ENCODE results near the gene P4HA1. TPM values are rescaled to one million over a fixed set of nuclear protein-coding genes. Genes with fewer than 3 reads are reported as not detected.

P4HA1 gene
- total and polyA plus RNA-seq, 3 donors from 2014 or later: 19.0 to 28.1 (median 20.2) TPM

- Histone ChIP-seq H3K4me1 (no peaks in the 10 kb centered on the region), H3K36me3 (ENCODE audit: low read depth, missing control alignments) (no peaks in the 10 kb centered on the region), H3K4me3 (no peak overlapping the region), H3K27me3 (no peaks in the 10 kb centered on the region), H3K27ac (no peak overlapping the region), H3K9me3 (no peaks in the 10 kb centered on the region)
- no peak for DNase-seq
- intact Hi-C loops (cut with DNase I; ENCODE audit: low total_unique reads): no loop called here
- 72 to 92% methylated on average over 3 of the region's 3 CpGs for WGBS, 2 donors
- no peak for TF ChIP-seq POLR2A (IDR thresholded peaks at IDR 0.05)
- TF ChIP-seq, protein P1, sequence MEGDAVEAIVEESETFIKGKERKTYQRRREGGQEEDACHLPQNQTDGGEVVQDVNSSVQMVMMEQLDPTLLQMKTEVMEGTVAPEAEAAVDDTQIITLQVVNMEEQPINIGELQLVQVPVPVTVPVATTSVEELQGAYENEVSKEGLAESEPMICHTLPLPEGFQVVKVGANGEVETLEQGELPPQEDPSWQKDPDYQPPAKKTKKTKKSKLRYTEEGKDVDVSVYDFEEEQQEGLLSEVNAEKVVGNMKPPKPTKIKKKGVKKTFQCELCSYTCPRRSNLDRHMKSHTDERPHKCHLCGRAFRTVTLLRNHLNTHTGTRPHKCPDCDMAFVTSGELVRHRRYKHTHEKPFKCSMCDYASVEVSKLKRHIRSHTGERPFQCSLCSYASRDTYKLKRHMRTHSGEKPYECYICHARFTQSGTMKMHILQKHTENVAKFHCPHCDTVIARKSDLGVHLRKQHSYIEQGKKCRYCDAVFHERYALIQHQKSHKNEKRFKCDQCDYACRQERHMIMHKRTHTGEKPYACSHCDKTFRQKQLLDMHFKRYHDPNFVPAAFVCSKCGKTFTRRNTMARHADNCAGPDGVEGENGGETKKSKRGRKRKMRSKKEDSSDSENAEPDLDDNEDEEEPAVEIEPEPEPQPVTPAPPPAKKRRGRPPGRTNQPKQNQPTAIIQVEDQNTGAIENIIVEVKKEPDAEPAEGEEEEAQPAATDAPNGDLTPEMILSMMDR (IDR thresholded peaks at IDR 0.05): no peak
Measured at GRCh38 chr10:73134727-73135126, 38.1 kb upstream of the P4HA1 start.

DNA sequence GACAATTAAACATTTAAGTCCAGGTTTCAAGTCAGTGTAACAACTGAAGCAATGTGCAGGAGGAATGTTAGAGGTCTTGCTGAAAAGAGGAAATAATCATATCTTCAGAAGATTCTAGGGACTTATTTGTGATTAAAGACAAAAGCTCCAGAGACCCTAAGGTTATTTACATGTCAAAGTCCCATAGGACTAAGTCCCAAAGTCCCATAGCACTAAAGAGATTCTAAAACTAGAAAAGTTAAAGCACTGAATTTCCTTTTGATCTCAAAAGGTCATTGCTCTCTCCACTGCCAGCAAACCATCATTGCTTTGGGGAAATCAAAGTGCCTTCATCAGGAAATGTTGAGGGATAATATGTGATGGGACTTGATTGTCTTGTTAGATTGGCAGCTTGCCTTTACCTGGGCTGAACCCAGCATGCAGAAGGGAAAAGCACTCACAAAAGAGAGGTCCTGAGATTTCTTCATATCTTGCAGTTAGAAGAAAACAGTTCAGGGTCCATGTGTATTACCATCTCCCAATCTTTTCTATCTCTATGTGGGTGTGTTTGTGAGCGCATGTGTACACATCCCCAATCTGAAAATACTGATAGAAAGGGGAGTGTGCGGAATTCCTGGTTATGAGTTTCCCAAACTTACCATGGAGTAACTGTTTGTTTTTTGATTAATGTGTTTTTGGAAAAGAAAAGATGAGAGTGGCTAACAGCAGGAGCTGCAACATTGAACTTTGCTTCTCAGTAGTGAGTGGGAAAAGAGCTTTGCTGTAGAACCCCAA, 35.4 kb upstream of the P4HA1 start:
- no peaks in the 10 kb centered on the region for H3K36me3 ChIP-seq (ENCODE audit: low read depth, missing control alignments)
- TF ChIP-seq POLR2A (IDR thresholded peaks at IDR 0.05): no peak
- TF ChIP-seq, protein P1 (IDR thresholded peaks at IDR 0.05): no peak

DNA sequence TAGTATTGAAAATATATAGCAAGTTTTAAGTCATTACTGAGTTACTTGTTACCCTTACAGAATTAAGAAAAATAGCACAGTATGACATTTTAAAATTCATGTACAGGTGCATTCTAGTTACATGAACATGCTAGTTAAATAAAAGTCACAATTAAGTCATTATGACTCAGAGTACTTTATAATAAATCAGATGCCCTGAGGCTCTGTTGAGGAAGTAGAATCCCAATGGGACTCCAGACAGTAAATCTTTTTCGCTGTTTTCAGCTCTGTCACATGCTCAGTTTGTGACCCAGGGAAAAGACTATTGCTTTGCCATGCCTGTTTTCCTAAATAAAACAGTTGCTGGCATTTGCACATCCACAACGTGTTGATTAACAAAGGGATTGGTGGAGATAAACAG, 34.6 kb upstream of the P4HA1 start:
- no peaks in the 10 kb centered on the region for H3K27me3 ChIP-seq
- H3K4me1 ChIP-seq: no peaks in the 10 kb centered on the region
- DNase-seq: no peak
- no peak for TF ChIP-seq POLR2A (IDR thresholded peaks at IDR 0.05)
- TF ChIP-seq, protein P1 (IDR thresholded peaks at IDR 0.05): no peak
- H3K36me3 ChIP-seq (ENCODE audit: low read depth, missing control alignments): no peaks in the 10 kb centered on the region
- intact Hi-C loops (cut with DNase I; ENCODE audit: low total_unique reads): no loop called here
- WGBS, 2 donors: 75 to 79% methylated on average over 2 of the region's 2 CpGs
- no peak overlapping the region for H3K27ac ChIP-seq
- no peak overlapping the region for H3K4me3 ChIP-seq
- H3K9me3 ChIP-seq: no peaks in the 10 kb centered on the region

More for the DNA sequence above, 35.4 kb upstream of the P4HA1 start:
- Histone ChIP-seq H3K27ac (no peak overlapping the region), H3K4me3 (no peak overlapping the region), H3K4me1 (no peaks in the 10 kb centered on the region), H3K27me3 (no peaks in the 10 kb centered on the region), H3K9me3 (no peaks in the 10 kb centered on the region)
- no peak for DNase-seq
- intact Hi-C loops (cut with DNase I; ENCODE audit: low total_unique reads): no loop called here
- 93 to 100% methylated on average over 2 of the region's 2 CpGs for WGBS, 2 donors

GRCh38 chr10:73126343-73126742, 29.7 kb upstream of the P4HA1 start:
- Histone ChIP-seq H3K27me3 (no peaks in the 10 kb centered on the region), H3K27ac (no peak overlapping the region), H3K36me3 (ENCODE audit: low read depth, missing control alignments) (no peaks in the 10 kb centered on the region), H3K9me3 (no peaks in the 10 kb centered on the region), H3K4me1 (no peaks in the 10 kb centered on the region), H3K4me3 (no peak overlapping the region)
- 88 to 92% methylated on average over 2 of the region's 2 CpGs for WGBS, 2 donors
- TF ChIP-seq POLR2A (IDR thresholded peaks at IDR 0.05): no peak
- TF ChIP-seq, protein P1 (IDR thresholded peaks at IDR 0.05): no peak
- no peak for DNase-seq
- intact Hi-C loops (cut with DNase I; ENCODE audit: low total_unique reads): no loop called here

DNA sequence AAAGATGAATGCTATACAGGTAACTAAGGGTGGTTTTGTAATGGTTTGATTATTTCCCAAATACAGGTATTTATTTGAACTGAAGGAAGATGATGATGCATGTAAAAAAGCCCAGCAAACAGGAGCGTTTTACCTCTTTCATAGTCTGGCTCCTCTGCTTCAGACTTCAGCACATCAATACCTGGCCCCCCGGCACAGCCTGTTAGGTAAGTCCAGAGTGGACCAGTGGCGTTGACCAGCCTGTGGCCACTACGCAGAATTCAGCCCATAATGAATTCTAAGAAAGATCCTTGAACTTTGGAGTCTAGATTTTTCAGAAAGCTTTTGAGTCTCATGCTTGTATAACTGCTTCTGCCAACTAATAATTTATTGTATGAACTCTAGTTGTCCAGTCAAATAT, 23.3 kb upstream of the P4HA1 start:
- no peak for DNase-seq
- Histone ChIP-seq H3K4me1 (no peaks in the 10 kb centered on the region), H3K27me3 (no peaks in the 10 kb centered on the region), H3K4me3 (no peak overlapping the region), H3K27ac (no peak overlapping the region), H3K36me3 (ENCODE audit: low read depth, missing control alignments) (no peaks in the 10 kb centered on the region), H3K9me3 (no peaks in the 10 kb centered on the region)
- intact Hi-C loops (cut with DNase I; ENCODE audit: low total_unique reads): no loop called here
- 93 to 100% methylated on average over 4 of the region's 4 CpGs for WGBS, 2 donors
- no peak for TF ChIP-seq POLR2A (IDR thresholded peaks at IDR 0.05)
- TF ChIP-seq, protein P1 (IDR thresholded peaks at IDR 0.05): no peak

Data from testis (tissue), 3 donors.